GM12878 (cell line): Measurements from ENCODE around the gene KIF4B. TPM values are rescaled to one million over a fixed set of nuclear protein-coding genes. Genes with fewer than 3 reads are reported as not detected.

Experiments
- ATAC-seq: fragments of 200-7000 bp; cut with Tn5 transposase; 3 replicates; pipeline ENCODE4 v1.9.1; 2020; ENCODE audit warnings: mild to moderate bottlenecking, moderate library complexity
- BruUV-seq: library from RNA; stranded (reverse); fragments of 400-500 nt; replicated peaks from 2 replicates; lab custom pipeline; 2021; lab: Mats Ljungman, UMichigan
- CTCF ChIA-PET: fragments of 300-600 bp; sonication (Branson Sonifier 250); formaldehyde crosslinking; extraction: SDS; loops from one replicate; lab custom pipeline; 2021; ENCODE audit warnings: inconsistent platforms; lab: Yijun Ruan, JAX
- POLR2A ChIA-PET: fragments of 350-600 bp; formaldehyde crosslinking; extraction: SDS; loops from one replicate; lab custom pipeline; 2021; ENCODE audit warnings: inconsistent platforms; lab: Charles Lee
- RAD21 ChIA-PET: fragments of 300-600 bp; sonication (Branson Sonifier 250); formaldehyde crosslinking; loops from one replicate; lab custom pipeline; 2023; ENCODE audit warnings: antibody characterized with exemption; ENCODE audit not compliant: unreplicated experiment; lab: Charles Lee
- SMC1A ChIA-PET: fragments of 300-600 bp; sonication (Branson Sonifier 250); formaldehyde crosslinking; loops from one replicate; lab custom pipeline; 2023; ENCODE audit not compliant: unreplicated experiment, uncharacterized antibody; lab: Charles Lee
- DNase-seq: peaks from one replicate; pipeline ENCODE4 v3.0.0-alpha.2; 2011; ENCODE audit warnings: low read depth, low spot score
- FAIRE-seq: peaks from 3 replicates; lab custom pipeline; 2011; peaks lifted over from hg19 to GRCh38; lab: Jason Lieb, UNC
- H2AFZ ChIP-seq: 2 replicates; pipeline ENCODE4 v1.6.0; 2011; ENCODE audit warnings: low read depth, low read length, control low read depth; ENCODE audit not compliant: control insufficient read depth
- H3K27ac ChIP-seq: 2 replicates; pipeline ENCODE4 v1.5.1; 2011; ENCODE audit warnings: control low read depth; ENCODE audit not compliant: control insufficient read depth, insufficient read depth
- H3K27me3 ChIP-seq, 2 experiments: replicated peaks in 1 of 2; 2 replicates each; pipeline versions ENCODE4 v1.6.0 to v1.6.1; 2011; ENCODE audit warnings: low read length in 1 of 2; ENCODE audit not compliant: control insufficient read depth in 2 of 2, insufficient read depth in 2 of 2
- H3K36me3 ChIP-seq, 2 experiments: 2 replicates each; pipeline ENCODE4 v1.5.1; 2011; ENCODE audit warnings: low read length in 1 of 2; ENCODE audit not compliant: control insufficient read depth in 2 of 2, insufficient read depth in 2 of 2
- H3K4me1 ChIP-seq: 2 replicates; pipeline ENCODE4 v1.6.1; 2011; ENCODE audit warnings: mild to moderate bottlenecking, low read length, moderate library complexity, mixed read lengths; ENCODE audit not compliant: control insufficient read depth, insufficient read depth
- H3K4me2 ChIP-seq: 2 replicates; pipeline ENCODE4 v1.6.0; 2011; ENCODE audit warnings: control low read depth; ENCODE audit not compliant: control insufficient read depth, insufficient read depth
- H3K4me3 ChIP-seq: fragments of 200-600 bp; sonication (generic); 2 replicates; pipeline ENCODE4 v1.5.1; 2016
- H3K79me2 ChIP-seq: 2 replicates; pipeline ENCODE4 v1.6.0; 2011; ENCODE audit warnings: low read length; ENCODE audit not compliant: control insufficient read depth, insufficient read depth
- H3K9ac ChIP-seq: 2 replicates; pipeline ENCODE4 v1.8.0; 2011; ENCODE audit warnings: low read length, control low read depth, mixed read lengths; ENCODE audit not compliant: control insufficient read depth, insufficient read depth
- H3K9me3 ChIP-seq: replicated peaks from 3 replicates; pipeline ENCODE4 v1.5.1; 2011; ENCODE audit warnings: mild to moderate bottlenecking, low read length; ENCODE audit not compliant: control insufficient read depth, insufficient read depth
- H4K20me1 ChIP-seq: 2 replicates; pipeline ENCODE4 v1.6.0; 2011; ENCODE audit not compliant: control insufficient read depth, insufficient read depth
- ATF7 ChIP-seq: fragments of 450-650 bp; IDR thresholded peaks from 2 replicates; pipeline ENCODE4 v1.6.1; 2016; ENCODE audit warnings: low read depth, mild to moderate bottlenecking
- BRCA1 ChIP-seq: IDR thresholded peaks from 2 replicates; pipeline ENCODE4 v1.6.1; 2011; ENCODE audit warnings: low read depth, low read length, improper control_type of control experiment
- CBFB ChIP-seq: IDR thresholded peaks from 2 replicates; pipeline ENCODE4 v1.6.1; 2016; ENCODE audit warnings: antibody characterized with exemption, low read depth
- DPF2 ChIP-seq: fragments of 450-650 bp; IDR thresholded peaks from 2 replicates; pipeline ENCODE4 v1.6.1; 2017; ENCODE audit warnings: mild to moderate bottlenecking
- EED ChIP-seq: sonication (generic); IDR thresholded peaks from 2 replicates; pipeline ENCODE4 v1.6.1; 2016; ENCODE audit warnings: antibody characterized with exemption, low read depth
- ELK1 ChIP-seq: IDR thresholded peaks from 2 replicates; pipeline ENCODE4 v1.6.1; 2012; ENCODE audit warnings: low read depth, low read length, improper control_type of control experiment
- MAX ChIP-seq: IDR thresholded peaks from 2 replicates; pipeline ENCODE4 v1.6.1; 2012; ENCODE audit warnings: low read depth, low read length, improper control_type of control experiment
- MYC ChIP-seq: IDR thresholded peaks from 2 replicates; pipeline ENCODE4 v1.6.1; 2011; ENCODE audit warnings: mild to moderate bottlenecking, low read length, moderate library complexity, inconsistent platforms; ENCODE audit not compliant: insufficient read depth, insufficient replicate concordance, insufficient read length, severe bottlenecking
- NFIC ChIP-seq: IDR thresholded peaks from 2 replicates; pipeline ENCODE4 v1.6.1; 2012; ENCODE audit warnings: low read depth, mild to moderate bottlenecking, inconsistent platforms, low read length, moderate library complexity
- NRF1 ChIP-seq: conservative IDR thresholded peaks from 2 replicates; pipeline ENCODE4 v1.6.1; 2011; ENCODE audit warnings: mild to moderate bottlenecking, low read depth, low read length, improper control_type of control experiment
- POLR2A ChIP-seq: IDR thresholded peaks from 2 replicates; pipeline ENCODE4 v1.6.1; 2011; ENCODE audit warnings: low read depth, mild to moderate bottlenecking, low read length
- RB1 ChIP-seq: fragments of 450-650 bp; formaldehyde crosslinking; IDR thresholded peaks from 2 replicates; pipeline ENCODE4 v1.6.1; 2017; ENCODE audit warnings: mild to moderate bottlenecking, borderline replicate concordance
- RCOR1 ChIP-seq: conservative IDR thresholded peaks from 2 replicates; pipeline ENCODE4 v1.6.1; 2012; ENCODE audit warnings: low read depth, low read length, improper control_type of control experiment
- RELA ChIP-seq: fragments of 450-650 bp; IDR thresholded peaks from 2 replicates; pipeline ENCODE4 v1.8.0; 2014; ENCODE audit warnings: borderline replicate concordance; ENCODE audit not compliant: partially characterized antibody
- REST ChIP-seq: IDR thresholded peaks from 2 replicates; pipeline ENCODE4 v1.6.1; 2012; ENCODE audit warnings: mild to moderate bottlenecking, low read depth, low read length
- TAF1 ChIP-seq: IDR thresholded peaks from 2 replicates; pipeline ENCODE4 v1.6.1; 2011; ENCODE audit warnings: mild to moderate bottlenecking, low read depth, low read length, borderline replicate concordance
- ZBTB40 ChIP-seq: fragments of 450-650 bp; IDR thresholded peaks from 2 replicates; pipeline ENCODE4 v1.6.1; 2016; ENCODE audit warnings: mild to moderate bottlenecking, moderate library complexity, borderline replicate concordance
- WGBS: methylation state at CpG from one replicate; pipeline ENCODE4 v1.1.6; 2016; ENCODE audit warnings: low lambda C conversion rate; ENCODE audit not compliant: insufficient replicate concordance, insufficient coverage; ENCODE audit errors: missing lambda C conversion rate; 5-methylcytosine and 5-hydroxymethylcytosine counted together
- in situ Hi-C: fragments of 300-500 bp; cut with MboI; formaldehyde crosslinking; loops from 9 replicates; pipeline ENCODE4 v1.14.3; 2018; ENCODE audit warnings: mixed read lengths
- intact Hi-C: fragments of 100-400 bp; cut with micrococcal nuclease; formaldehyde crosslinking; loops from one replicate; pipeline ENCODE4 v1.14.2; 2022; ENCODE audit not compliant: unreplicated experiment
- polyA plus RNA-seq, 11 experiments: library from polyadenylated mRNA; depleted of rRNA in 4 of 11; unstranded in 6 of 11; stranded (reverse) in 5 of 11; fragments of >200 nt; fragmentation: Nextera tagmentation in 4 of 11; fragmentation: Illumina TruSeq in 1 of 11; extraction: Ambion mirVana in 4 of 11; extraction: Trizol in 1 of 11; gene quantifications; 1 replicate in 1 of 11; 2 replicates in 10 of 11; pipeline versions ENCODE4 v1.2.1 to v1.2.3, GENCODE V29; 2011 to 2016; ENCODE audit warnings: inconsistent platforms in 2 of 11, missing spikeins in 2 of 11, low read depth in 1 of 11
- total RNA-seq, 4 experiments: library from RNA; depleted of rRNA in 3 of 4; stranded (reverse); fragments of >200 nt in 3 of 4; fragmentation: Illumina TruSeq in 1 of 4; extraction: Trizol in 1 of 4; gene quantifications; 2 replicates each; pipeline versions ENCODE4 v1.2.1 to v1.2.3, GENCODE V29; 2013 to 2021

Gene KIF4B
- total and polyA plus RNA-seq, 10 of the 15 experiments (the other 5 are each of a cell fraction or from before 2014, with no cell fraction given): 0.02 to 0.20 (median 0.05) TPM; not detected in 4

- Histone ChIP-seq H3K4me1 (no peaks in the 10 kb centered on the region), H2AFZ (no peak overlapping the region), H3K27me3 (no peaks in the 10 kb centered on the region; a peak in 1 of 4 replicates), H3K79me2 (no peaks in the 10 kb centered on the region), H3K9me3 (no peaks in the 10 kb centered on the region), H3K9ac (no peak overlapping the region), H3K36me3 (no peaks in the 10 kb centered on the region), H4K20me1 (no peaks in the 10 kb centered on the region), H3K4me3 (no peak overlapping the region), H3K27ac (no peak overlapping the region), H3K4me2 (no peak overlapping the region)
- FAIRE-seq (no peak), DNase-seq (no peak), ATAC-seq (no peak)
- ChIA-PET SMC1A (no interaction called here), CTCF (no interaction called here), POLR2A (no interaction called here), RAD21 (interaction anchor here (0.8 kb wide), 1 partner anchor 12 kb away, joined by 4 read pairs; no protein-coding TSS in a partner anchor)
- in situ Hi-C loops (no loop called here), intact Hi-C loops (no loop called here)
- BruUV-seq: no TSS peak
- WGBS: 30% methylated on average over 4 of the region's 4 CpGs
- TF ChIP-seq EED (no peak), ATF7 (no peak), MYC (no peak), NFIC (no peak), DPF2 (no peak), BRCA1 (no peak), ZBTB40 (no peak), RCOR1 (no peak), NRF1 (no peak), POLR2A (no peak), RB1 (no peak), RELA (no peak), ELK1 (no peak), TAF1 (no peak), REST (no peak), CBFB (no peak), MAX (no peak)
These were observed 39.9 kb downstream of the KIF4B start for GRCh38 chr5:155053501-155053900.
